Measurements from ENCODE around the gene MPHOSPH9. TPM values are rescaled to one million over a fixed set of nuclear protein-coding genes. Genes with fewer than 3 reads are reported as not detected.

MPHOSPH9 gene
- total RNA-seq, 1 donor from 2014 or later = 79.8 TPM

GRCh38 chr12:123273166-123273565 is 40.2 kb upstream of the MPHOSPH9 start:
- H3K27ac Mint-ChIP-seq (ENCODE audit: unreplicated experiment) = peak overlapping the region; percentile 84
- DNase-seq (ENCODE audit: low read depth, low spot score) = no peak
- H3K4me3 Mint-ChIP-seq = peak overlapping the region; percentile 94
- H3K27me3 Mint-ChIP-seq (ENCODE audit: low read depth) = peaks cover 16% of the 10 kb centered on the region
- peaks cover 9% of the 10 kb centered on the region for H3K36me3 Mint-ChIP-seq (ENCODE audit: low read depth)
- peaks cover 2% of the 10 kb centered on the region for H3K9me3 Mint-ChIP-seq
- no peak for TF ChIP-seq CTCF (conservative IDR thresholded peaks at IDR 0.05)
- H3K4me1 Mint-ChIP-seq = peaks cover 31% of the 10 kb centered on the region

GRCh38 chr12:123271001-123271668 is 38.2 kb upstream of the MPHOSPH9 start:
- peaks cover 16% of the 10 kb centered on the region for H3K27me3 Mint-ChIP-seq (ENCODE audit: low read depth)
- no peak overlapping the region for H3K4me3 Mint-ChIP-seq
- no peak overlapping the region for H3K27ac Mint-ChIP-seq (ENCODE audit: unreplicated experiment)
- peak; percentile 61 for DNase-seq (ENCODE audit: low read depth, low spot score)
- TF ChIP-seq CTCF (conservative IDR thresholded peaks at IDR 0.05) = peak; percentile 63
- H3K9me3 Mint-ChIP-seq = no peaks in the 10 kb centered on the region
- peaks cover 40% of the 10 kb centered on the region for H3K4me1 Mint-ChIP-seq
- peaks cover 9% of the 10 kb centered on the region for H3K36me3 Mint-ChIP-seq (ENCODE audit: low read depth)

GRCh38 chr12:123270214-123271000 is 37.5 kb upstream of the MPHOSPH9 start:
- H3K9me3 Mint-ChIP-seq = no peaks in the 10 kb centered on the region
- H3K4me3 Mint-ChIP-seq = peak overlapping the region; percentile 99
- peaks cover 9% of the 10 kb centered on the region for H3K36me3 Mint-ChIP-seq (ENCODE audit: low read depth)
- peaks cover 40% of the 10 kb centered on the region for H3K4me1 Mint-ChIP-seq
- H3K27me3 Mint-ChIP-seq (ENCODE audit: low read depth) = peaks cover 16% of the 10 kb centered on the region
- TF ChIP-seq CTCF (conservative IDR thresholded peaks at IDR 0.05) = no peak
- peak overlapping the region; percentile 100 for H3K27ac Mint-ChIP-seq (ENCODE audit: unreplicated experiment)
- peak; percentile 28 for DNase-seq (ENCODE audit: low read depth, low spot score)

- DNase-seq (ENCODE audit: low read depth, low spot score) = no peak
- no peak for TF ChIP-seq CTCF (conservative IDR thresholded peaks at IDR 0.05)
- Mint-ChIP-seq H3K4me1 (peaks cover 40% of the 10 kb centered on the region), H3K27me3 (ENCODE audit: low read depth) (peaks cover 16% of the 10 kb centered on the region), H3K9me3 (no peaks in the 10 kb centered on the region), H3K27ac (ENCODE audit: unreplicated experiment) (peak overlapping the region; percentile 100), H3K4me3 (peak overlapping the region; percentile 99), H3K36me3 (ENCODE audit: low read depth) (peaks cover 9% of the 10 kb centered on the region)
Observed at GRCh38 chr12:123269896-123270213, 36.9 kb upstream of the MPHOSPH9 start.

GRCh38 chr12:123269395-123269892 is 36.5 kb upstream of the MPHOSPH9 start:
- DNase-seq (ENCODE audit: low read depth, low spot score) = peak; percentile 82
- peak overlapping the region; percentile 99 for H3K4me3 Mint-ChIP-seq
- peak overlapping the region; percentile 100 for H3K27ac Mint-ChIP-seq (ENCODE audit: unreplicated experiment)
- no peak for TF ChIP-seq CTCF (conservative IDR thresholded peaks at IDR 0.05)
- H3K9me3 Mint-ChIP-seq = no peaks in the 10 kb centered on the region
- H3K4me1 Mint-ChIP-seq = peaks cover 40% of the 10 kb centered on the region
- peaks cover 16% of the 10 kb centered on the region for H3K27me3 Mint-ChIP-seq (ENCODE audit: low read depth)
- H3K36me3 Mint-ChIP-seq (ENCODE audit: low read depth) = peaks cover 13% of the 10 kb centered on the region
